GM11168 (cell line): ENCODE results near the gene PAX8.

Experiments
- in situ Hi-C: fragments of 300-500 bp; cut with MboI; formaldehyde crosslinking; loops from one replicate; pipeline ENCODE4 v1.12.0; 2022; ENCODE audit warnings: low sequenced_read_pairs; ENCODE audit not compliant: unreplicated experiment

The PAX8 gene

GRCh38 chr2:113272477-113272876, 6.2 kb downstream of the PAX8 start:
- in situ Hi-C loops: no loop called here

GRCh38 chr2:113268621-113269360, 9.9 kb downstream of the PAX8 start:
- in situ Hi-C loops: no loop called here

GRCh38 chr2:113266431-113266830, 12.3 kb downstream of the PAX8 start:
- in situ Hi-C loops: no loop called here

GRCh38 chr2:113264713-113265403, 13.9 kb downstream of the PAX8 start:
- in situ Hi-C loops: no loop called here

- in situ Hi-C loops: no loop called here
Measured at GRCh38 chr2:113263546-113263945, 15.2 kb downstream of the PAX8 start.

GRCh38 chr2:113260991-113261390, 17.7 kb downstream of the PAX8 start:
- in situ Hi-C loops: no loop called here

- in situ Hi-C loops: no loop called here
Measured at GRCh38 chr2:113258471-113259147, 20.1 kb downstream of the PAX8 start.

- in situ Hi-C loops: no loop called here
Measured at GRCh38 chr2:113257516-113258264, 21.0 kb downstream of the PAX8 start.

- in situ Hi-C loops: no loop called here
Measured at GRCh38 chr2:113255140-113256070, 23.3 kb downstream of the PAX8 start.

GRCh38 chr2:113253453-113253852, 25.3 kb downstream of the PAX8 start:
- in situ Hi-C loops: no loop called here

- in situ Hi-C loops: no loop called here
Measured at GRCh38 chr2:113252047-113252590, 26.6 kb downstream of the PAX8 start.

- in situ Hi-C loops: no loop called here
Measured at GRCh38 chr2:113251118-113251517, 27.6 kb downstream of the PAX8 start.

GRCh38 chr2:113248997-113249770, 29.5 kb downstream of the PAX8 start:
- in situ Hi-C loops: no loop called here

GRCh38 chr2:113246606-113247005, 32.1 kb downstream of the PAX8 start:
- in situ Hi-C loops: no loop called here

- in situ Hi-C loops: no loop called here
Measured at GRCh38 chr2:113245276-113245711, 33.4 kb downstream of the PAX8 start.

GRCh38 chr2:113242327-113242726, 36.4 kb downstream of the PAX8 start:
- in situ Hi-C loops: no loop called here

- in situ Hi-C loops: no loop called here
Measured at GRCh38 chr2:113240915-113241911, 37.5 kb downstream of the PAX8 start.
